ENCODE data around the gene NPTX1.

NPTX1 gene

GRCh38 chr17:80418589-80418988 lies 57.8 kb downstream of the NPTX1 start:
- H3K4me3 ChIP-seq (replicated peaks in 1 of 2; ENCODE audit: low read depth in 2 of 2, low read length in 2 of 2): no peak overlapping the region
- no peak for TF ChIP-seq CTCF (IDR thresholded peaks at IDR 0.05; ENCODE audit: low read depth, low read length)
- DNase-seq (ENCODE audit: low read depth in 2 of 2): no peak

All from cardiac fibroblast (primary cell).